Type B pancreatic cell (in vitro differentiated cells): ENCODE measurements around the gene CLCN4. TPM values are rescaled to one million over a fixed set of nuclear protein-coding genes. Genes with fewer than 3 reads are reported as not detected.

Source experiments
- DNase-seq: peaks from one replicate; pipeline ENCODE4 v3.0.0; 2021; ENCODE audit warnings: mixed read lengths; ENCODE audit not compliant: unreplicated experiment; ENCODE audit errors: extremely low spot score
- H3K27ac Mint-ChIP-seq: 2 replicates; pipeline ENCODE4 v1.8.0; 2021; ENCODE audit warnings: mild to moderate bottlenecking, mixed read lengths
- H3K27me3 Mint-ChIP-seq: 2 replicates; pipeline ENCODE4 v1.8.0; 2021; ENCODE audit warnings: mixed read lengths
- H3K36me3 Mint-ChIP-seq: 2 replicates; pipeline ENCODE4 v1.8.0; 2021; ENCODE audit warnings: mixed read lengths
- H3K4me1 Mint-ChIP-seq: one replicate; pipeline ENCODE4 v1.8.0; 2021; ENCODE audit warnings: mixed read lengths; ENCODE audit not compliant: unreplicated experiment
- H3K4me3 Mint-ChIP-seq: 2 replicates; pipeline ENCODE4 v1.8.0; 2021; ENCODE audit warnings: mild to moderate bottlenecking, mixed read lengths
- H3K9me3 Mint-ChIP-seq: 2 replicates; pipeline ENCODE4 v1.8.0; 2021; ENCODE audit warnings: mixed read lengths
- CTCF ChIP-seq: fragments of 200-600 bp; sonication (generic); conservative IDR thresholded peaks from 2 replicates; pipeline ENCODE4 v1.5.0; 2021; ENCODE audit warnings: antibody characterized with exemption, mild to moderate bottlenecking
- total RNA-seq: library from RNA; stranded (reverse); gene quantifications from 2 replicates; pipeline ENCODE4 v1.2.1, GENCODE V29; 2021; ENCODE audit warnings: low replicate concordance

The CLCN4 gene
- total RNA-seq, 1 donor from 2014 or later = 13.0 TPM

DNA sequence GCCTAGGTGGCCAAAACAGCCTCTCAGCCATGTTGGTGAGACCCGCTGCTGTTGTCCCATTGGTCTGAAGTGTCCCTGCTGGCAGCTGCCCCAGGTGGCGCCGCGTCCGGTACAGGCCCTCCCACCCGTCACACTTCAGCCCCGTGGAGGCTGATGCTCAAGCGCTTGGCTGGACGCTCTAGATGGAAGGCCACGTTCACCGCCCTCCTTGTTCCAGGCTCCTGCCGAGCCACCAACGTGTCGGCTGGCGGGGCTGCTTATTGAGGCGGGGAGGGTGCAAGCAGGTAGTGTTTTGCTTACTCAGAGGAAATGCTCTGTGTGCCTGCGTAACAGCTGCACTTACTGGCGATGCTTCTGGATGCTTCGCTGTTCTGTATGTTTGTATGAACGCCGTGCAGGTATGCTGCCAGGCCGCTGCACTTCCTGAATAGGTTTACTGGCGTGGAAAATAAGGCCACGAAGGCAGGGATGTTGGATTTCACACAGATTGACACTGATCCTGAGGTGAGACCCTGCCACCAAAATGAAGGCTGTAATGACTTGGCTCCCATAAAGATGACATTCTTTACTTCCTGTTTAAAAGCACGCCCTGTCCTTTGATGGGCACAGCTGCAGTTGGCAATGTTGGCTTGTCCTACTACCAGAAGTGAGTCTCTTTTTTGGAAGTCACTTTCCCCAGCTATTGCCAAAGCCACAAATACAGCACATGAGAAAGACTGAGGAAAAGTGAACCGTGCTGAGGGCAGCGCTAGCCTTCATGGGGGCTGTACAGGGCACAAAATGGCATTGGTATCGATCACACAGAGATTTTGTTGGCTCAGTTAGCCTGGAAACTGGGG lies 21.0 kb upstream of the CLCN4 start:
- H3K4me3 Mint-ChIP-seq = no peak overlapping the region
- peaks cover 24% of the 10 kb centered on the region for H3K36me3 Mint-ChIP-seq
- no peaks in the 10 kb centered on the region for H3K4me1 Mint-ChIP-seq
- H3K9me3 Mint-ChIP-seq = no peaks in the 10 kb centered on the region
- DNase-seq = no peak
- TF ChIP-seq CTCF = no peak
- H3K27me3 Mint-ChIP-seq = no peaks in the 10 kb centered on the region
- H3K27ac Mint-ChIP-seq = no peak overlapping the region

DNA sequence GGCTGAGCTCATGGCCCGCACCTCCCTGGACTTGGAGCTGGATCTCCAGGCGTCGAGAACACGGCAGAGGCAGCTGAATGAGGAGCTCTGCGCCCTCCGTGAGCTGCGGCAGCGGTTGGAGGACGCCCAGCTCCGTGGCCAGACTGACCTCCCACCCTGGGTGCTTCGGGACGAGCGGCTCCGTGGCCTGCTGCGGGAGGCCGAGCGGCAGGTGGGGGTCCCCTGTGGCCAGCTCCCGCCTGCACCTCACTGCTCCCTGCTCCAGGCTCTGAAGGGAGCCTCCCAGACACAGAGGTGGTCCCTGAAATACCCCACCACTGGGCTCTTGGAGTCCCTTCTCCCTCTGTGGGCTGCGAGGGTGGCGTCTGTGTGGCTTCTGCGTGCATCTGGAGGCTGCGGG lies 18.0 kb upstream of the CLCN4 start:
- H3K4me1 Mint-ChIP-seq = no peaks in the 10 kb centered on the region
- no peak for DNase-seq
- H3K9me3 Mint-ChIP-seq = no peaks in the 10 kb centered on the region
- H3K4me3 Mint-ChIP-seq = no peak overlapping the region
- H3K27ac Mint-ChIP-seq = no peak overlapping the region
- peaks cover 20% of the 10 kb centered on the region for H3K36me3 Mint-ChIP-seq
- H3K27me3 Mint-ChIP-seq = no peaks in the 10 kb centered on the region
- TF ChIP-seq CTCF = no peak

DNA sequence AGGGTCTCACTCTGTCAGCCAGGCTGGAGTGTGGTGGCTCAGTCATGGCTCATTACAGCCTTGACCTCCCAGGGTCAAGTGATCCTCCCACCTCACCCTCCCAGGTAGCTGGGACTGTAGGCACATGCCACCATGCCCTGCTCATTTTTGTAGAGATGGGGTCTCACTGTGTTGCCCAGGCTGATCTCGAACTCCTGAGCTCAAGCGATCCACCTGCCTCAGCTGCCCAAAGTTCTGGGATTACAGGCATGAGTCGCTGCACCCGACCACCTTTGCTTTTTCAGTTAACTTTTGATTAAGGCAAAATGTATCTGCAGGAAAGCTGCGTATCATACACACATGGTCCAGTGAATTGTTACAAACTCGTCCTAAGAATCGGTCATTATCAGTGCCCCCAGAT lies 16.5 kb upstream of the CLCN4 start:
- H3K27me3 Mint-ChIP-seq = no peaks in the 10 kb centered on the region
- H3K9me3 Mint-ChIP-seq = no peaks in the 10 kb centered on the region
- H3K36me3 Mint-ChIP-seq = peaks cover 21% of the 10 kb centered on the region
- DNase-seq = no peak
- H3K27ac Mint-ChIP-seq = no peak overlapping the region
- H3K4me1 Mint-ChIP-seq = no peaks in the 10 kb centered on the region
- no peak overlapping the region for H3K4me3 Mint-ChIP-seq
- TF ChIP-seq CTCF = no peak

DNA sequence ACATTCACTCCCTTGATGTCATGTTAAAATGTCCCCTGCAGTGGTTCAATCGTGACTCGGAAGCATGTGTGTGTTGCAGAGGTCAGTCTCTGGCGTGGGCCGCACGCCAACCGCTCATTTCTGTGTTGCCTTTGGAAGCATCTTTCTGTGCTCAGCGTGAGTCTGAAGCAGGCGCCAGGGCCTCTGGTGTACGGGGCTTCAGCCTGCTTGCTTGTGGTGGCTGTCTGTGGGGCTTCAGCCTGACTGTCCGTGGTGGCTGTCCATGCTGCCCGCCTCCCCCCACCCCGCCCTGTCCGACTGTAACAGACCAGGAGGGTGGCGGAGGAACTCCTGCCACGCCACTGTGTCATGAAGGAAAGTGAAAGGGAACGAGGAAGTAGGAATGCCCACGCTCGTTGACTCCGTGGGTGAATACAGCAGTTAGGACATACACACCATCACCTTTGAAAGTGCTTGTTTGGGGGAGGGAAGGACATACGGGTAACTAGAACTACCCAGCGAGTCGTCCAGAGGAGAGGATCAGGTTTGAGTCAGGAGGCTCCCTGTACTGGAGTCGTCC lies 14.7 kb upstream of the CLCN4 start:
- Mint-ChIP-seq H3K27me3 (no peaks in the 10 kb centered on the region), H3K4me3 (no peak overlapping the region), H3K27ac (no peak overlapping the region), H3K36me3 (peaks cover 25% of the 10 kb centered on the region), H3K9me3 (peaks cover 6% of the 10 kb centered on the region), H3K4me1 (no peaks in the 10 kb centered on the region)
- no peak for TF ChIP-seq CTCF
- DNase-seq = no peak

GRCh38 chrX:10143071-10143983 lies 13.4 kb upstream of the CLCN4 start:
- Mint-ChIP-seq H3K27ac (no peak overlapping the region), H3K9me3 (peaks cover 6% of the 10 kb centered on the region), H3K36me3 (peaks cover 25% of the 10 kb centered on the region), H3K4me3 (no peak overlapping the region), H3K27me3 (no peaks in the 10 kb centered on the region), H3K4me1 (no peaks in the 10 kb centered on the region)
- TF ChIP-seq CTCF = no peak
- DNase-seq = no peak
